Heart left ventricle (tissue), 13 donors: ENCODE measurements around the gene RFWD3.

ENCODE experiments used
- CTCF ChIP-seq, 12 donors: fragments of 200-600 bp; sonication (generic) in 4 of 12; IDR thresholded peaks; one replicate each; pipeline versions ENCODE4 v1.5.0 to v1.8.0; 2018 to 2022; ENCODE audit warnings: antibody characterized with exemption in 12 of 12, mild to moderate bottlenecking in 5 of 12
- POLR2A ChIP-seq, 2 donors: fragments of 450-650 bp; IDR thresholded peaks; one replicate each; pipeline ENCODE4 v1.6.1; 2017; ENCODE audit warnings: antibody characterized with exemption in 2 of 2, mild to moderate bottlenecking in 2 of 2, moderate library complexity in 2 of 2
- donor health status: ischemic (EF 13 %, LVEDD 7.1; RV severe dilation, severe dysfunction).
- donor health status: DM: no; HTN: yes; CAD: no.
- donor health status: DM: no; HTN: no; CAD: no.
- donor health status: ischemic (EF 25% LVEDD 6.9; RV normal size, moderate dysfunction).
- donor health status: ischemic (EF 25% LVEDD 5.7; RV mildly dilated, moderate dysfunction).
- donor health status: ischemic (EF 35%, LVEDD 5.7; RV mildly dilated, moderate dysfunction).
- donor health status: nonischemic (EF 11% LVEDD 7.7; RV severe dilation, severe dysfunction).
- donor health status: DM: yes; HTN: yes; CAD: no.
- donor health status: PGD.
- donor health status: ischemic (EF 29% LVEDD 5.4; RV normal size, mild dysfunction).
- donor health status: nonischemic (EF 23%, LVEDD 6.1; RV moderate dilation, normal function).

GRCh38 chr16:74661064-74661463, 5.6 kb downstream of the RFWD3 start:
- TF ChIP-seq POLR2A (IDR thresholded peaks at IDR 0.05) (no peak), CTCF (IDR thresholded peaks at IDR 0.05) (no peak)
